Measurements from ENCODE around the gene ERI2. TPM values are rescaled to one million over a fixed set of nuclear protein-coding genes. Genes with fewer than 3 reads are reported as not detected.

Gene ERI2
- total and polyA plus RNA-seq, 2 of the 13 experiments (the other 11 are each of a cell fraction or from before 2014, with no cell fraction given): 17.4 to 41.3 TPM

DNA sequence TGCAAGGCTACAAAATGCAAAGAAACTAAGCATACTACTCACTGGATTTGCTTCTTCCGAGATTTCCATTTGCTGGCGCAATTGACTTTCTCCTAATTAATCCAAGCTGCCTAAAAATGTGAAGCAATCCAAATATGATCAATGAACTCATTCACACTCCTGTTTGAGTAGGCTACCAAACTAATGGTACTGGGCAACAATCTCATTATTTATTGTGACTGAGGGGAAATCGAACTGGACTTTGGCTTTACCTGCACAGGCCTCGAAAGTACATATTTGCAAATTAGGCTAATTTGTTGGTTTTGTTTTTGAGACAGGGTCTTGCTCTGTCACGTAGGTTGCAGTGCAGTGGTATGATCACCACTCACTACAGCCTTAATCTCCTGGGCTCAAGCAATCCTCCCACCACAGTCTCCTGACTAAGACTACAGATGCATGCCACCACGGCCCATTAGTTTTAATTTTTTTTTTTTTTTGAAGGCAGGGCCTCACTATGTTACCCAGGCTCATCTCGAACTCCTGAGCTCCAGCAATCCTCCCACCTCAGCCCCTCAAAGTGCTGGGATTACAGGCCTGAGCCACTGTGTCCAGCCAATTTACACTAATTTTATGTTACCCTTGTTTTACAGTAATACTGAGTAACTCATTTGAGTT, 2.6 kb downstream of the ERI2 start (continued):
- TF ChIP-seq ZNF609 (CRISPR knock-in tag; IDR thresholded peaks at IDR 0.05; ENCODE audit: borderline replicate concordance) (peak; percentile 95), ZNF281 (CRISPR knock-in tag; IDR thresholded peaks at IDR 0.05; ENCODE audit: borderline replicate concordance) (no peak), GABPA (IDR thresholded peaks at IDR 0.05; ENCODE audit: low read depth, low read length) (no peak), GABPA (CRISPR knock-in tag; IDR thresholded peaks at IDR 0.05; ENCODE audit: low read depth) (peak; percentile 46; the same call in 1 of the 2 replicates), DDIT3 (CRISPR knock-in tag; IDR thresholded peaks at IDR 0.05) (no peak; the same call in 1 of the 2 replicates), MAZ (IDR thresholded peaks at IDR 0.05; ENCODE audit: borderline replicate concordance, low read depth, low read length) (no peak), MAZ (CRISPR knock-in tag; IDR thresholded peaks at IDR 0.05; ENCODE audit: low read depth) (peak; percentile 47; the same call in 1 of the 2 replicates), ZNF513 (CRISPR knock-in tag; conservative IDR thresholded peaks at IDR 0.05) (no peak), ZNF75D (CRISPR knock-in tag; IDR thresholded peaks at IDR 0.05; ENCODE audit: borderline replicate concordance) (no peak), ONECUT2 (CRISPR knock-in tag; IDR thresholded peaks at IDR 0.05) (peak; percentile 76), ARNT (IDR thresholded peaks at IDR 0.05) (no peak), HNRNPK (IDR thresholded peaks at IDR 0.05; ENCODE audit: low read depth, low read length, poor library complexity, severe bottlenecking) (no peak), ELF4 (CRISPR knock-in tag; IDR thresholded peaks at IDR 0.05; ENCODE audit: borderline replicate concordance) (peak; percentile 96), SETDB1 (CRISPR knock-in tag; IDR thresholded peaks at IDR 0.05; ENCODE audit: borderline replicate concordance) (no peak; the same call in 1 of the 2 replicates)

Measured in HepG2 (cell line).